Chondrocyte (in vitro differentiated cells): ENCODE data around the gene LCORL. TPM values are rescaled to one million over a fixed set of nuclear protein-coding genes. Genes with fewer than 3 reads are reported as not detected.

Experiments used
- DNase-seq: peaks from one replicate; pipeline ENCODE4 v3.0.0; 2021; ENCODE audit warnings: mixed read lengths, low spot score
- H3K27ac Mint-ChIP-seq: one replicate; pipeline ENCODE4 v1.8.0; 2021; ENCODE audit warnings: mild to moderate bottlenecking, moderate library complexity, mixed read lengths; ENCODE audit not compliant: unreplicated experiment
- H3K27me3 Mint-ChIP-seq: 2 replicates; pipeline ENCODE4 v1.8.0; 2021; ENCODE audit warnings: low read depth, mixed read lengths
- H3K36me3 Mint-ChIP-seq: 2 replicates; pipeline ENCODE4 v1.8.0; 2021; ENCODE audit warnings: low read depth, mixed read lengths
- H3K4me1 Mint-ChIP-seq: 2 replicates; pipeline ENCODE4 v1.8.0; 2021; ENCODE audit warnings: low read depth, mild to moderate bottlenecking, mixed read lengths
- H3K4me3 Mint-ChIP-seq: one replicate; pipeline ENCODE4 v1.8.0; 2021; ENCODE audit warnings: mild to moderate bottlenecking, moderate library complexity, mixed read lengths; ENCODE audit not compliant: unreplicated experiment
- H3K9me3 Mint-ChIP-seq: 2 replicates; pipeline ENCODE4 v1.8.0; 2021; ENCODE audit warnings: low read depth, mixed read lengths
- CTCF ChIP-seq: fragments of 200-600 bp; sonication (generic); IDR thresholded peaks from 2 replicates; pipeline ENCODE4 v1.5.0; 2021; ENCODE audit warnings: antibody characterized with exemption, mild to moderate bottlenecking, moderate library complexity
- total RNA-seq: library from RNA; stranded (reverse); gene quantifications from 3 replicates; pipeline ENCODE4 v1.2.1, GENCODE V29; 2021

The LCORL gene
- total RNA-seq, 1 donor from 2014 or later: 8.9 TPM

DNA sequence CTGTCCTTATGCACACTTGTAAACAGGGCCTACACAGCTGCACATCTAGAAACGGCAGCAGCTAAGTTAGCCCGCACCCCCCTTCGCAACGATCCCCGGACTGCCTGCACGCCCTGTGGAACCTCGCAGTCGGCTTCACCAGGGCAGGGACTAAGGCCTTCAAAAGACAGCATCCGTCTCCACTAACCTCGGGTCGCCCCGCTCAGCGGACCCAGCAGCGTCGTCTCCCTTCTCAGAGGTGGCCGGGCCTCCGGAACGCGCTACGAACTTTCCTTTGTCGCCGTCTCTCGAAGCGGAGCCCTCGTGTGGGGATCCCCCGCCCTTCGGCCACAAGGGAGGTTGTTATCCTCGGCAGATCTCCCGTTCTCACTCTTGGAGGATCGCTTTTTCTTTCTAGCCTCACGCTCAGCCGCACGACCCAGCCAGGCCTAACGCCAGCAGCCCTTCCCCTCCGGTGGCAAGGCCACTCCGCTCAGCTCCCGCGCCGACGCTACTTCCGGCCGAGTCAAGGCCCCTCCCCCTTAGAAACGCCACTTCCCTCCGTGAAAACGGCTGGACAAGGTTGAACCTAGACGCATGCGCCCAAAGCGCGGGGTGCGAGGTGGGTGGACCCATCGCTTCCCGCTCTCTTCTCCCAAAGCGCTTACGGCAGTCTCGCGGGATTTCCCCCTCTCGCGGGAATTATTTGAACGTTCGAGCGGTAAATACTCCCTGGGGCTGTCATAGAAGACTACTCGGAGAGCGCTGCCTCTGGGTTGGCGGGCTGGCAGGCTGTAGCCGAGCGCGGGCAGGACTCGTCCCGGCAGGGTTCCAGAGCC lies 211.1 kb downstream of the LCORL start, which contains the start of the genes DCAF16 and NCAPG:
Gene DCAF16, minus strand, starts transcription at position 498 of the 818 bp plus-strand sequence. CDS start 6,616 bp downstream, outside the sequence.
Gene NCAPG, plus strand, starts transcription at position 720 of the 818 bp plus-strand sequence. CDS start 99 bp downstream, outside the sequence.
- H3K4me3 Mint-ChIP-seq: peak within 1 kb of the TSS; percentile 94
- peak; percentile 100 for DNase-seq

DNA sequence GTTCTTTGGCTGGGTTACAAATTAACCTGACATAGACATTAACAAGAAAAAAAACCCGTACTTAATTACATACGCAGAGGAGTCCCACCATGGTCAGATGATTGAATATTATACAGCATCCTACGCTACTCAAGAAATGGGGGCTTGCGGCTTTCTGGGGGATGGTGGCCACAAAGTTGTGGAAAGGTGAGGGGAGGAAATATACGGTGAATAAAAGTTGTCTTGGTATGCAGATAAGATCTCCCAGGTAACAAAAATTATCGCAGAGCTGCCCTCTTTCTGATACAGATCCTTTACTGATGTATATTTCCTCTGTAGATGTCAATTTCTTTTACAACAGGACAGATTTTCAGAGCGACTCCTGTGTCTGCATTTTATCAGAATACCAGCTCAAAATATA lies 211.9 kb downstream of the LCORL start:
- Mint-ChIP-seq H3K9me3 (no peaks in the 10 kb centered on the region), H3K27ac (peak overlapping the region; percentile 99), H3K27me3 (no peaks in the 10 kb centered on the region), H3K36me3 (no peaks in the 10 kb centered on the region), H3K4me1 (peaks cover 63% of the 10 kb centered on the region), H3K4me3 (peak overlapping the region; percentile 94)
- DNase-seq: no peak
- no peak for TF ChIP-seq CTCF

More for the DNA sequence above, 211.1 kb downstream of the LCORL start, which contains the start of the genes DCAF16 and NCAPG:
- H3K9me3 Mint-ChIP-seq: no peaks in the 10 kb centered on the region
- peaks cover 63% of the 10 kb centered on the region for H3K4me1 Mint-ChIP-seq
- H3K27ac Mint-ChIP-seq: peak within 1 kb of the TSS; percentile 99
- H3K27me3 Mint-ChIP-seq: no peaks in the 10 kb centered on the region
- TF ChIP-seq CTCF: peak; percentile 6
- H3K36me3 Mint-ChIP-seq: no peaks in the 10 kb centered on the region

- H3K27me3 Mint-ChIP-seq: no peaks in the 10 kb centered on the region
Measured at GRCh38 chr4:17807446-17807845, 214.1 kb downstream of the LCORL start.

GRCh38 chr4:17805580-17806155 lies 215.9 kb downstream of the LCORL start:
- no peak for DNase-seq
- H3K36me3 Mint-ChIP-seq: peaks cover 13% of the 10 kb centered on the region

More at GRCh38 chr4:17807446-17807845, 214.1 kb downstream of the LCORL start:
- Mint-ChIP-seq H3K36me3 (peaks cover 9% of the 10 kb centered on the region), H3K4me1 (peaks cover 46% of the 10 kb centered on the region), H3K4me3 (peak overlapping the region; percentile 21), H3K9me3 (no peaks in the 10 kb centered on the region), H3K27ac (peak overlapping the region; percentile 13)
- DNase-seq: no peak
- TF ChIP-seq CTCF: no peak

More at GRCh38 chr4:17805580-17806155, 215.9 kb downstream of the LCORL start:
- Mint-ChIP-seq H3K4me3 (no peak overlapping the region), H3K9me3 (no peaks in the 10 kb centered on the region), H3K27ac (no peak overlapping the region), H3K27me3 (no peaks in the 10 kb centered on the region), H3K4me1 (peaks cover 34% of the 10 kb centered on the region)
- no peak for TF ChIP-seq CTCF
